Fibroblast of the aortic adventitia (primary cell): ENCODE data around the gene HS3ST6. TPM values are rescaled to one million over a fixed set of nuclear protein-coding genes. Genes with fewer than 3 reads are reported as not detected.

Experiments used
- DNase-seq: peaks from one replicate; pipeline ENCODE4 v3.0.0-alpha.2; 2010; ENCODE audit warnings: low read depth
- H3K4me3 ChIP-seq: 2 replicates; pipeline ENCODE4 v1.5.1; 2011; ENCODE audit warnings: low read depth, mild to moderate bottlenecking, control low read depth, low read length, moderate library complexity
- CTCF ChIP-seq: IDR thresholded peaks from 2 replicates; pipeline ENCODE4 v1.5.1; 2011; ENCODE audit warnings: mild to moderate bottlenecking, low read length, control low read depth, inconsistent platforms; ENCODE audit not compliant: insufficient read depth
- total RNA-seq: library from RNA; depleted of rRNA; stranded (reverse); fragments of >200 nt; gene quantifications from 2 replicates; pipeline ENCODE4 v1.2.3, GENCODE V29; 2012; ENCODE audit warnings: low replicate concordance

The HS3ST6 gene
- total RNA-seq, 1 donor = not detected

GRCh38 chr16:1950559-1950958, 32.3 kb upstream of the HS3ST6 start:
- no peak for DNase-seq
- no peak for TF ChIP-seq CTCF
- no peak overlapping the region for H3K4me3 ChIP-seq

GRCh38 chr16:1950047-1950446, 31.8 kb upstream of the HS3ST6 start:
- H3K4me3 ChIP-seq = no peak overlapping the region
- no peak for DNase-seq
- no peak for TF ChIP-seq CTCF

- no peak for TF ChIP-seq CTCF
- no peak overlapping the region for H3K4me3 ChIP-seq
- DNase-seq = no peak
Observed at GRCh38 chr16:1949507-1949906, 31.3 kb upstream of the HS3ST6 start.

GRCh38 chr16:1947369-1947670, 29.1 kb upstream of the HS3ST6 start:
- no peak for TF ChIP-seq CTCF
- no peak for DNase-seq
- no peak overlapping the region for H3K4me3 ChIP-seq

- H3K4me3 ChIP-seq = no peak overlapping the region
- no peak for DNase-seq
- no peak for TF ChIP-seq CTCF
Observed at GRCh38 chr16:1946495-1947368, 28.5 kb upstream of the HS3ST6 start.

GRCh38 chr16:1945559-1946391, 27.6 kb upstream of the HS3ST6 start:
- DNase-seq = no peak
- no peak overlapping the region for H3K4me3 ChIP-seq
- TF ChIP-seq CTCF = no peak
